HG03175 (cell line): ENCODE data around the gene B4GAT1.
"Not testable (repeated sequence)": the region's sequence is repeated elsewhere in the genome, so short reads cannot be mapped to it uniquely, and the experiment has no call there.

Source experiments
- ATAC-seq: cut with Tn5 transposase; IDR thresholded peaks from one replicate; pipeline ENCODE4 v1.9.1; 2021; ENCODE audit warnings: mild to moderate bottlenecking, moderate library complexity; ENCODE audit not compliant: unreplicated experiment

B4GAT1 gene

DNA sequence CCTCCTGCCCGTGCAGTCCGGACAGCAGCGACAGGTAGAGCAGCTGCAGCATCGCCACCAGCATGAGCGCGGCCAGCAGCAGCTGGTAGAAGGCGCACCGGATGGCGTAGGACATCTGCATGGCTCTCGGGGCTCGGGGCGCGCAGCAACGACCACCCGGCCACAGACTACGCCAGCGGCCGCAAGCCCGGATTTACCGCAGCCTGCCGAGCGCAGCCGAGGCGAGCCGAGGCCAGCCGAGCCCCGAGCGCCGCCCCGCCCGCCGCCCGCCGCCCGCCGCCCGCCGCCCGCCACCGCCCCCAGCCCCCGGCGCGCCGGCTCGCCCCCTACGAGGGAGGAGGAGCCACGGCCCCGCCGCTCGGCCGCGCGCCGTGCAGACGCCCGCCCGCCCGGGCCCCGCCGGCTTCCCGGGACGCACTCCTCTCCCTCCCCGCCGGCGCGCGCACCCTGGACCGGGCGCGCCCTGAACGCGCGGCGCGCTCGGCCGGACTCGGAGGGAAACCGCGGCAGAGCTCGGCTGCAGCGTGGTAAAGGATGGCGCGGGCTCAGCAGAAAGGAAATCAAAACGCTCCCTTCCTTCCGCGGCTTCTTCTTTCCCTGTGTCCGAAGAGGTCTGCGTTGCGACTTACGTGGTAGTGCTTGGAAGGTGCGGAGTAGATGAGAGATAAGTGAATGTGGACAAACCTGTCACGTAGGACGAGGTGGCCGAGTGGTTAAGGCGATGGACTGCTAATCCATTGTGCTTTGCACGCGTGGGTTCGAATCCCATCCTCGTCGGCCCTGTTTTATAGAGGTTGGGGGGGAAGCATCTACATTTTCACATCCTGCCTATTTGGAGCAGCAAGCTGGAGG lies at the start of gene B4GAT1:
Gene B4GAT1 (minus strand): TSS at position 205 of the 852 bp plus-strand sequence. CDS start 84 bp downstream, at position 121.
- ATAC-seq = peak; percentile 27

DNA sequence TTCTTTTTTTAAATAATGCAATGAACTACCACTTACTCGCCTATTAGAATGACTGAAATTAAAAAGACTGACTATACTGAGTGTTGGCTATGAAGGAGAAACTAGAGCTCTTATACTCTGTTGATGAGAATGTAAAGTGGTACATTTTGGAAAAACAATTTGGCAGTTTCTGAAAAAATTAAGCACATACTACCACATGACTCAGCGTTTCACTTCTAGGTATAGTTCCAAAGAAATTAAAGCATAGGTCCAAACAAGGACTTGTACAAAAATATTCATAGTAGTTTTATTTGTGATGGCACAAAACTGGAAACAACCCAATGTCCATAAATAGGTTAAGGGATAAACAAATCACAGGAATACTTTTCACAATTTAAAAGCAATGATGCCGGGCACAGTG lies 46.5 kb upstream of the B4GAT1 start:
- ATAC-seq = no peak

DNA sequence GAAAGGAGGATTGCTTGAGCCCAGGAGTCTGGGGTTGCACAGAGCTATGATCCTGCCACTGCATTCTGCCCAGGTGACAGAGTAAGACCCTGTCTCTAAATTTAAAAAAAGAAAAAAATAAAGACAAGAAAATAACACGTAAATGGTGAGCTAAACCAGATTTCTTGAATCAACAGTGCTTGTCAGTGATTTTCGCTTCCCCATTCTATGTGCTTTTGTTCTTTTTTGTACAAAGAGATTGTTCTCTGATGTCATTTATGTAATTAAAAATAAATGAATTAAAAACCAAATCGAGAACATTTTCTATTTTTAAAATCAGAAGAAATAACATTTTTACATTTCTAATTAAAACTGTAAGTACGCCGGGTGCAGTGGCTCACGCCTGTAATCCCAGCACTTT lies 43.9 kb upstream of the B4GAT1 start:
- ATAC-seq = no peak

DNA sequence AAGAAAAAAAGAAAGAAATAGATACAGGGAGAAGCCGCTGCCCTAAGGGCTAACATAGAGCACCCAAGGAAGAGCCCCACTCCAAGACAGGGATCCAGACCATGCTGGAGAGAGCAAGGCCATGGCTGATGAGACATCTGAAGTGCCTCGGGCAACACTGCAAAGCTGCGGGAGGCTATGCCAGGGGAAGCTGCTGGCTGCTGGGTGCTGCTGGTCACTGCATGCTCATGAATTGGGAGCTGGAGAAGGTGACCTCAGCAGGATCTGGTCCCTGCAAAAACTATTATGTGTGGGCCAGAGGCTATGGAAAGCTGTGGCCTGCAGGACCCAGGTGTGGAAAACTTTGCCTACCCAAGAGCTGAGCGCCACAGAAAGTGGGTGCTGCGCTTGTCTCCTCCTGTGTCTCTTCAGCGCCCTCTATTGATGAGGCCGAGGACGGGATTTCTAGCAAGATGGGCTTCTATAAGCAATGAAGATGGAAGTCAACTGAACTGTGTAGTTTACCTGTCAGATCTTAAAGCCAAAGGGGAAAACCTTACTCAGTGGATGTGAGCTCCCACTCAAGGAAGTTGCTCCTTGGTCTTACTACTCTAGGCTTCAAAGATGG lies 41.5 kb upstream of the B4GAT1 start:
- no peak for ATAC-seq

DNA sequence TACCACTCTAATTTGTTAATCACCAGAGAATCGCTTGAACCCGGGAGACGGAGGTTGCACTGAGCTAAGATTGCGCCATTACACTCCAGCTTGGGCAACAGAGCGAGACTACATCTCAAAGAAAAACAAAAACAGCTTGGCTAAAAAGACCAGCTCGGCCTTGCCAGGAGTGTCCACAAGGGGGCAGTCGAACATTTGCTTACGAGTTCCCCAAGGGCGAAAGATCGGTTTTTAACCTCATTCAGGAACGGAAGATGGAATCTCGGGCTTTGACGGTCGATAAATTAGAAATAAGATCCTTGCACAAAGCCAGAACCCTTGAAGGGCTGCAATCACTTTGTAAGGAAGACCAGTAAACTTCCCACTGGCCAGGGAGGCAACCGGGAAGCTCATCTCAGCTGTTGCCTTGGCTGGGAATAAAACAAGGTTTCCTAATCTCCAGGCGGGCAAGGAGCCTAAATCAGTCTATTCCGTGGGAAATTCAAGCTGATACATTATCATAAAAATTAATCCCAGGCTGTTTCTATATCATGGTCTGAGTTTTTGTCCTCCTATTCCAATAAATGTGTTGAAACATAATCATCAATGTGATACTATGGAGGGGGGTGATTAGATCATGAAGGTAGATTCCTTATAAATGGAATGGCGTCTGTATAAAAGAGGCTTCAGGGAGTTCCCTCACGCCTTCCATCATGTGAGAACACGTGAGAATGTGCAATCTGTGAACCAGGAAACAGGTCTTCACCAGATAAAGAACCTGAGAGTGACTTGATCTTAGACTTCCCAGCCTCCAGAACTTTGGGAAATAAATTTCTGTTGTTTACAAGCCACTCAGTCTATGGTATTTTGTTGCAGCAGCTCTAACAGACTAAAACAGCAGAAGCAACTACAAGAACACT lies 39.0 kb upstream of the B4GAT1 start:
- no peak for ATAC-seq

DNA sequence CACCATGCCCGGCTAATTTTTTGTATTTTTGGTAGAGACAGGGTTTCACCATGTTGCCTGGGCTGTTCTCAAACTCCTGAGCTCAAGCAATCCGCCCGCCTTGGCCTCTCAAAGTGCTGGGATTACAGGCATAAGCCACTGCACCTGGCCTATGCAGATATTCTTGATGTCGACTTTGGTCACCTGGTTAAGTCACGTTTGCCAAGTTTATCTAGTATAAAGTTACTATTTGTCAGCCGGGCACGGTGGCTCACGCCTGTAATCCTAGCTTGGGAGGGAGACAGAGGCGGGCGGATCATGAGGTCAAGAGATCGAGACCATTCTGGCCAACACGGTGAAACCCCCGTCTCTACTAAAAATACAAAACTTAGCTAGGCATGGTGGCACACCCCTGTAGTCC lies 36.9 kb upstream of the B4GAT1 start:
- ATAC-seq = not testable (repeated sequence)

DNA sequence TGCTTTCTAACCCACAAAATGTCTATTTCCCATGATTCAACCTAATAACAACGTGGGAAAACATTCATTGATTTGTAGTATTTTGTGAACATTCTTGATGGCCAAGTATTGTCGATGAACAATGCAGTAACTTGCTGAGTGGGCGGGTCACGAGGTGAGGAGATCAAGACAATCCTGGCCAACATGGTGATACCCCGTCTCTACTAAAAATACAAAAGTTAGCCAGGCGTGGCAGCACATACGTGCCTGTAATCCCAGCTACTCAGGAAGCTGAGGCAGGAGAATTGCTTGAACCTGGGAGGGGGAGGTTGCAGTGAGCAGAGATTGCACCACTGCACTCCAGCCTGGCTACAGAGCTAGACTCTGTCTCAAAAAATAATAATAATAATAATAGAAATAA lies 32.8 kb upstream of the B4GAT1 start:
- ATAC-seq = not testable (repeated sequence)

DNA sequence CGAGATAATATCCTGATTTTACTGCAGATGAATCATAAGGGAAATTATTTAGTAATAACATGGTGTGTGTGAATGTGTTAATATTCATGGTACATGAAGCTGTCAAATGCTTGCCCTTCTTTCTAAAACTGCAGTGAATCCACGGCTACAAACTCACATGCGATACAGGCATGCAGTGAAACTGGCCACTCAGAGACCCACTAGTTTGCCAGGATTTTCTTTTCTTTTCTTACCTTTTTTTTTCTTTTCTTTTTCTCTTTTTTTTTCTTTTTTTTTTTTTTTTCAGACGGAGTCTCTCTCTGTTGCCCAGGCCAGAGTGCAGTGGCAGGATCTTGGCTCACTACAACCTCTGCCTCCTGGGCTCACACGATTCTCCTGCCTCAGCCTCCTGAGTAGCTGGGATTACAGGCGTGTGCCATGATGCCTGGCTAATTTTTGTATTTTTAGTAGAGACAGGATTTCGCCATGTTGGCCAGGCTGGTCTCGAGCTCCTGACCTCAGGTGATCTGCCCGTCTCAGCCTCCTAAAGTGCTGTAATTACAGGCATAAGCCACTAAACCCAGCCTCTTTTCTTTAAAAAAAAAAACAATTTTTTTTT lies 26.4 kb upstream of the B4GAT1 start:
- not testable (repeated sequence) for ATAC-seq

DNA sequence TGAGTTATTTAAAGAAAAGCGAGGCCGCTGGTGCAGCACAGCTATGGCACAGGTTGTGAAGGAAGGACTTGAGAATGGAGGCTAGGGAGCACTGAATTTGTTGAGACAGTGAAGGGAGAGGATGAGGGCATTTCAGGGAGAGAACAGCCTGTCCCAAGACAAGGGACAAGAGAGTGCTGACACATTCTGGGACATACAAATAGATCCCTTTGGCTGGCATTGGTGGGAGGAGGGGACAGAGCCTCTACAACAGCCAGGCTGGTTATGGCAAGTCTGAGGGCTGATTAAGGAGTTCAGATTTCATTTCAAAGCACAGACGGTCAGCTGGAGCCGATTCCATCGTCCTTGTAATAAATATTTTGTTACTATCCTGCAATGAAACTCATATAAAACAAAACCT lies 25.8 kb upstream of the B4GAT1 start:
- ATAC-seq = no peak

DNA sequence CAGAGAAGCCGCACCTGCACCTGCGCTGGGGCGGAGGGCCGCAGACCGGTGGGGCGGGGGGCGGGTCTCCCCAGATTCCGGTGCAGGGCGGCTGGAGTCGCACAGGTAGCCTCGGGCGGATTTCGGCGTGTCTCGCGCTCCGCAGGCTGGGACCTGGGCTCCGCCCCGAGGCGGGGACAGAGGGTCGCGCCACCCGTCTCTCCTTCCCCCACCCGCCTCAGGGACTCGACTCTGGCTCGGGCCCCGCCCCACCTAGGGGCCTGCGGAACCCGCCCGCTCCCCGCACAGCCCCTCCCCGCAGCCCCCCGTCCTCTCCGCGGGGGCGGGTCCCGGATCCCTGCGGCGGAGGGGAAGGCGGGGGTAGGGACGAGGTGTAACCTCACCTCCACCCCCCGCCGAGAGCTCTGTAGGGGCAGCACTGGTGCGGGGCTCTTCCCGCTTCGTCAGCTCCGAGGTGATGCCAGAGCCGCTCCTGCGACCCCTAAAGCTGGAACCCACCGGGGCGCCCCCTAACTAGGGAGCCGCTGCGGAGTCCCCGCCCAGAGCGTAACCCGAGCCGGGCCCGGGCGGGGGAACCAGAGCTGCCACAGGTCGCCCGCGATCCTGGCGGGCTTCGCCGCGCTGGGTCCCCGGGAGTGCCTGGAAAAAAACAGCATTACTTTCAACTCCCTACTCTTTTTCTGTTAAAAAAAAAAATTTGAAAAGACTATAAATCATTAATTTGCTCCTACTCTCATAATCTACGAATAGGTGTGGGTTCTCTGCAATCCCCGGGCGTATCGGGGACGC lies 24.4 kb upstream of the B4GAT1 start, which contains the start of gene SLC29A2:
Gene SLC29A2 (minus strand): TSS at position 134 of the 789 bp plus-strand sequence. CDS start 169 bp downstream, outside the sequence.
- peak; percentile 65 for ATAC-seq

DNA sequence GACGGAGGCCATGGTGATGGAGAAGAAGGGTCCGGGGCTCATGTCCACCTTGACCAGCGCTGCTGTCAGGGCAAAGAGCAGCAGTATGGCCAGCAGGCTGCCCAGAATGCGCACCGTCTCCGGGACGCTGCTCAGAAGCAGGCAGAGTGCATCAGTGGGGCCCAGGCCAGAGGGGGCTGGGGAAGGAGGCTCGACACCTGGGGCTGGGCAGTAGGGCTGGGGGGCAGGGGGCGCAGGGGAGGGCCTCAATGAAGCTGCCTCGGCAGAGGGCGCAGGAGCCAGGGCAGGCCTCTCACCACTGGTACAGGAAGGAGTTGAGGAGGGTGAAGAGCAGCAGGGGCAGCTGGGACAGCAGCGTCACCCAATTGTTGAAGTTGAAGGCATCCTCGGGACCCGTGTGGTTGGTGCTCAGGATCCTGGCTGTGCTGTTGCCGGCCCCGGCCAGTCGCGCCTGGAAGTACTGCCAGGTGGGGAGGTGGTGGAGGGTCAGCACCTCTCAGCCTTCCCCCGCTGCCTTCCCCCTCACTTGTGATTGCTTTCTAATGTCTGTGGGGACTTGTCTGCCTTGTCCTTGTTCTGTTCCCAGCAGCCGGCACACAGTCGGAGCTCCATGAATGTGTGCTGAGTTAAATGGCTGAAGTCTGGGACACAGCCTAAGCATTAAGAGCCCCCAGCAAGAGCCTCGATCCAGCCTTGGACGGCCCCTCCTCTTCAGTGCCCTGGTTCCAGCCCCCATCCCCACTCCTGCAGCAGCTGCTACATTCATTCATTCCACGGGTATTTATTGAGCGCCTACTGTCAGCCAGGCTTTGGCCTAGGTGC lies 21.9 kb upstream of the B4GAT1 start:
- no peak for ATAC-seq

DNA sequence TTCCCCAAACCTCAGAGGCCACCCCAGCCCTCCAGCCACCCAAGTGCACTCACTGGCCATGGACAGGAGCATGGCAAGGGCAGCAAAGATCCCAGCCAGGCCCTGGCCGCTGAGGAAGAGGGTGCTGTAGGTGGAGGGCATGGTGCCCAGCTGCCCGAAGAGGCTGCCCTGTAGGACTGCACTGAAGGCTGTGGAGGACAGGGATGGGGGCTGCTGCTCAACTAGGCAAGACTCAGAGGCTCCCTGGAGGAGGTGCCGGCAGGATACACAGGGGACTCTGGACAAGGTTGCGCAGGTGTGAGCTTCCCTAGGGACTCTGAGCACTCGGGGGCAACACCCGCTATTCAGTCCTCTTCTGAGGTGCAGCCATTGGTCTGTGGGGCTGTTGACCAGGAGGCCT lies 21.1 kb upstream of the B4GAT1 start:
- no peak for ATAC-seq

DNA sequence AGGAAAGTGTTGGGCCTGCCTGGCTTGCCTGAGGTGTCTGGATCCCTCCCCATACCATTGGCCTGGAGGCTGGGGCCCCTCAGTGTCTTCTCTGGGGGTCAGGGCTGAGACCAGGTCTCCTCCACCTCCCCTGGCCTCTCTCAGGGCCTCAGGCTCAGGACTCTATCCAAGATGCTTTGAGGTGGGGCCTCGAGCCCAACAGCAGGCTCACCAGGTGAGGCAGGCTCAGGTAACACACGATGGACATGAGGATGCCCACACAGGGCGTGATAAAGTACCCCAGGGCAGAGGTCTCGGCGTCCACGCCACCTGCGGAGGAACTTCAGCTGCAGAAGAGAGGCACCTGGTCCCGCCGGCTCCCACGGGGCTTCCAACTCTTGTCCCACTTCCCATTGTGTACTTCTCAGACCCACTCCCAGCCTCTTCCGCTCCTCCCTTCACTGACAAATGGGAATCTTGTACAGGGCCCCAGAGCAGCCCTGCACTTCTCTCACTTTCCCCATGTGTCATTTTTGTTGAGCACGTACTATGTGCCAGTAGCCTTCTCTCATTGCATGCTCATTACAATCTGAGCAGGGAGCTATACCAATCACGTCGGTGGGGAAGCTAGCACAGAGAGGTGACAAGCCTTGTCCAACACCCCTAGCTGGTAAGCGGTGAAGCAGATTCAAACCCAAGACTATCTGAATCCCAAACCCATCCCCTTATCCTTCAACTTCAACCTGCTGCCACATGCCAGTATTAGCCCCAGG lies 20.3 kb upstream of the B4GAT1 start:
- no peak for ATAC-seq

DNA sequence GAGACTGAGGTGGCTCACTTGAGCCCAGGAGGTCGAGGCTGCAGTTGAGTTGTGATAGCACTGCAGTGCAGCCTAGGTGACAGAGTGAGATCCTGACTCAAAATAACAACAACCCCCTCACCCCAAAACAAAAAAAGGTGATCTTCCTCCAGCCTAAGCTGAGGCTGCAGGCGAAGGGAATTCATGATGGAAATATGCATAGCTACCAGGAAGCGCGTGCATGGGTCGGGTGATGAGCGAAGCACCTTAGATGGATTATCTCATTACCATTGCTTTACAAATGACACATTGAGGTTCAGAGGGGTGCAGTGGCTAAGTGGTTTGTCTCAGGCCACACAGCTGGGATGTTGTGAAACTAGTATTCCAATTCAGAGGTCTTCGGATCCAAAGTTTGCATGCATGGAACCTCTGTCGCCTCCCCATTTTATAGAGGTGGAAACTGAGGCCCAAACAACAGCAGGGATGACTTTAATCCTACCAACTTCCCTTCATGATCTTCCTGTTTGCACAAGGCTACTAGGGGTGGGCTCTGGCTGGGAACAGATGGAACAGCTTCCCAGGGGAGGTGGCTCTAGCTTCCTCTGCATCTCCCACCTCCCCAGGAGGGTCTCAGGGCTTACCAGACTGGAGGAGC lies 19.5 kb upstream of the B4GAT1 start:
- ATAC-seq = no peak

DNA sequence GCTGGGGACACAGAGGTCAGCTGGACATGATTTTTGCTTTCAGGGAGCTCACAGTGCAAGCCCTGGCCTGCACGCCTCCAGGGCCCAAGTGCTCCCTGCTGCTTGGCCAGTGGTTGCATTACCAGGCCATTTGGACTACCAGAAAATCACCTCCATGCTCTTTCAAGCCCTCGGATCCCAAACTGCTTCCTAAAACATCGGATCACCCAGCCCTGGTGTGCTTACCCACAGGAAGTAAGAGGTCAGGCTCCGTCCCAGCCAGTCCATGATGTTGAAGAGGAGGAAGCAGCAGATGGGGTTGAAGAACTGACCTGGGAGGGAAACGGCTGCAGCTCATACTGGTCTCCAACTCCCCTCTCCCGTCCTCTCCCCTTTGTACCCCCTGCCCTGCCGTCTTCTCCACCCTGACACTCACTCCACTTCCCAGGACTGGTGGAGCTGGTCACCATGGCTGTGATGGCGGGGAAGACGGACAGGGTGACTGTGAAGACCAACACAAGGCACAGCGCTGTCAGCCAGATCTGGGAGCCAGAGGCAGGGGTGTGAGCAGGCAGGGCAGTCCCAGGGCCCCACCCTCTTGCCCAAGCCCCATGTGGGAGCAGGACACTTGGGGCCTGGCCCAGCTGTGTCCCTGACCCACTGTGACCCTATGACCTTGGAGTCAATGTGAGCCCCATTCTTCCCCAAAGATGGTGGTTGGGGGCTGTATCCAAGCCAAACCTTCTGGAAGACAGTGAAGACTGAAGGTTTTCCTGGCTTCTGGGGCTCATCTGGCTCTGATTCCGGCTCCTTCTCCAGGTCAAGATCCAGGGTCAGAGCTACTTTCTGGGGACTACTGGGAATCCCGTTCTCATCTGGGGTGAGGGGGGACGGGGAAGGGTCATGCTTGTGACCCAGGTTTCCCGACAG lies 18.5 kb upstream of the B4GAT1 start:
- ATAC-seq = no peak

DNA sequence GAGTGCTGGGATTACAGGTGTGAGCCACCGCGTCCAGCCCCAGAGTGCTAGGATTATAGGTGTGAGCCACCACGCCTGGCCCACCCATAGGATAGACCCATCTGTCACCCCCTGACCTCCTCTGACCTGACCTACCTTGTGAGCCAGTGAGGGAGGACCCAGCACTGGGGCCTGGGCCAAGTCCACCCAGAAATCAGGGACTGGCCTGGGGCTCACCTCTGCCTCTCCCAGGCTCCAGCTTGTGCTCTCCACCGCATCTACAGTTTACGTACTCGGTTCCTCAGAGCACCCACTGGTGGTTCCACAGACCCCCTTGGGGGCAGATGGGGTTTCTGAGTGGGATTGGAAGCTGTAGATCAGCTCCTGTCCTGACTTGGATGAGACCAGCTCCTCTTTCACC lies 17.7 kb upstream of the B4GAT1 start:
- no peak for ATAC-seq
